Measurements from ENCODE around the gene IL10. TPM values are rescaled to one million over a fixed set of nuclear protein-coding genes. Genes with fewer than 3 reads are reported as not detected.

The IL10 gene
- total and polyA plus RNA-seq, 8 donors, result 0.05 to 0.81 (median 0.24) TPM; not detected in 1

DNA sequence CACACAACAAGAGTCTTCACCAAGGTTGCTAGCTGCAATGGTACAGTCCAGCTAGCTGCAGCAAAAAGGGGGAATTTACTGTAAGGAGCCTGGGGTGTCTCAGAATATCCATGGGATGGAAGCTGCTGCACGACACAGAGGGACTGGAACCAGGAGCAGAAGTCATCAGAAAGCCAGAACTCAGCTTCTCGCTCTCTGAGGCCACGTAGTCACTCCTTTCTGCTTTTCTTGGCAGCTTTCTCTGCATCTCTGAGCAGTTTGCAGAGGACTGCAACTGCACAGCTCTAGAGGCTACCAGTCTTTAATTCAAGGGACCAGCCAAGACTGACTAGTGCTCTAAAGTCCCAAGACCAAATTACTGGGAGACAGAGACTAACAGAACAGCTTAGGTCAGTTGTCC is 27.0 kb upstream of the IL10 start:
- intact Hi-C loops (cut with DNase I), result no loop called here
- no peak for TF ChIP-seq CTCF (IDR thresholded peaks at IDR 0.05)
- WGBS, 2 donors, result 88 to 98% methylated on average over 3 of the region's 3 CpGs
- Histone ChIP-seq H3K4me1 (peaks cover 3 to 15% (median 6%) of the 10 kb centered on the region in 3 donors), H3K27me3 (no peaks in the 10 kb centered on the region), H3K27ac (no peak overlapping the region), H3K36me3 (no peaks in the 10 kb centered on the region), H3K4me3 (no peak overlapping the region), H3K9me3 (no peaks in the 10 kb centered on the region)
- no peak for ATAC-seq
- no peak for FAIRE-seq
- no peak for DNase-seq

- Histone ChIP-seq H3K27me3 (no peaks in the 10 kb centered on the region), H3K27ac (peak overlapping the region in 2 of 4 donors; percentile 63 to 66), H3K36me3 (no peaks in the 10 kb centered on the region), H3K4me1 (peaks cover 3 to 15% (median 6%) of the 10 kb centered on the region in 3 donors), H3K9me3 (no peaks in the 10 kb centered on the region), H3K4me3 (no peak overlapping the region)
- WGBS, 2 donors, result 91% methylated on average over 13 of the region's 13 CpGs
- FAIRE-seq (no peak), DNase-seq (no peak), ATAC-seq (no peak)
- intact Hi-C loops (cut with DNase I), result no loop called here
- no peak for TF ChIP-seq CTCF (IDR thresholded peaks at IDR 0.05)
Measured at GRCh38 chr1:206798384-206798996, 26.2 kb upstream of the IL10 start.

- FAIRE-seq (no peak), ATAC-seq (peak; percentile 87 to 93 (median 90))
Measured at GRCh38 chr1:206797534-206798383, 25.5 kb upstream of the IL10 start.

DNA sequence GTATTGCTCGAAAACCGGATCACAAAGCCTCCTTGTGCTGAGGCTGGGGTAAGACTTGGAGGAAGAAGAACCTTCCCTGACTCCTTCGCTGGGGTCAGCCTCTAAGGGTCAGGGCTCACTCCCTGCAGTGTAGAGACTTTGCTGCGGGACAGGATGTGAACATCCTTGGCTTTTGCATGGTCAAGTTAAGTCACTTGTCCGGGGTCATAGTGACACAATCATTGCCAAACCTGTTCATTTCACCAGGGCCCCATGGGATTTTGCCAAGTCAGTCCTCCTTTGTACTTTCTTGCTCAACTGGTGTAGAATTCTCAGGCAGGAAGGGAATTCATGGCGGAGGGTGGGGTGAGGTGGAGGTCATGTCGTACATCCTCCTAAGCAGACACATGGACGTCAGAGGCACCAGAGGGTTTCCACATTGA is 24.7 kb upstream of the IL10 start:
- WGBS, 2 donors, result 74 to 79% methylated on average over 8 of the region's 8 CpGs
- intact Hi-C loops (cut with DNase I), result no loop called here
- peak overlapping the region in 2 of 4 donors; percentile 63 to 66 for H3K27ac ChIP-seq
- H3K4me3 ChIP-seq, result no peak overlapping the region
- H3K36me3 ChIP-seq, result no peaks in the 10 kb centered on the region
- DNase-seq (peak in 1 of 6 donors; percentile 22), ATAC-seq (peak; percentile 8 to 17 (median 8)), FAIRE-seq (no peak)
- TF ChIP-seq CTCF (IDR thresholded peaks at IDR 0.05), result no peak
- no peaks in the 10 kb centered on the region for H3K9me3 ChIP-seq
- H3K4me1 ChIP-seq, result peaks cover 3 to 15% (median 6%) of the 10 kb centered on the region in 3 donors
- H3K27me3 ChIP-seq, result no peaks in the 10 kb centered on the region

More at GRCh38 chr1:206797534-206798383, 25.5 kb upstream of the IL10 start:
- intact Hi-C loops (cut with DNase I), result no loop called here
- no peaks in the 10 kb centered on the region for H3K27me3 ChIP-seq
- peaks cover 3 to 15% (median 6%) of the 10 kb centered on the region in 3 donors for H3K4me1 ChIP-seq
- H3K9me3 ChIP-seq, result no peaks in the 10 kb centered on the region
- 27 to 33% methylated on average over 8 of the region's 8 CpGs for WGBS, 2 donors
- peak in 4 of 6 donors; percentile 58 to 85 (median 71) for DNase-seq
- no peak for TF ChIP-seq CTCF (IDR thresholded peaks at IDR 0.05)
- no peaks in the 10 kb centered on the region for H3K36me3 ChIP-seq
- peak overlapping the region; percentile 1 to 66 (median 40) for H3K27ac ChIP-seq
- H3K4me3 ChIP-seq, result no peak overlapping the region
